K562 (cell line): Measurements from ENCODE around the gene ZNF140. TPM values are rescaled to one million over a fixed set of nuclear protein-coding genes. Genes with fewer than 3 reads are reported as not detected.

Experiments
- ARNT ChIP-seq, 2 experiments: fragments of 450-650 bp; IDR thresholded peaks; 2 replicates each; pipeline ENCODE4 v1.6.1; 2016; ENCODE audit warnings: mild to moderate bottlenecking in 1 of 2
- CEBPB ChIP-seq: fragments of 450-650 bp; IDR thresholded peaks from 2 replicates; pipeline ENCODE4 v1.6.1; 2016; ENCODE audit warnings: missing genetic modification characterization, missing compliant biosample characterization
- HDAC1 ChIP-seq, 2 experiments: fragments of 450-650 bp; IDR thresholded peaks; 2 replicates each; pipeline ENCODE4 v1.6.1; 2016 to 2017; ENCODE audit warnings: inconsistent platforms in 1 of 2, mild to moderate bottlenecking in 1 of 2, moderate library complexity in 1 of 2
- MYBL2 ChIP-seq, 2 experiments: fragments of 450-650 bp in 1 of 2; sonication (generic) in 1 of 2; formaldehyde crosslinking in 1 of 2; IDR thresholded peaks; 2 replicates each; pipeline versions ENCODE4 v1.6.1 to v1.8.1; 2017 to 2022; ENCODE audit warnings: borderline replicate concordance in 1 of 2, inconsistent platforms in 1 of 2, low read depth in 1 of 2, mild to moderate bottlenecking in 1 of 2, missing genetic modification reagents in 1 of 2, moderate library complexity in 1 of 2
- NBN ChIP-seq: fragments of 450-650 bp; IDR thresholded peaks from 2 replicates; pipeline ENCODE4 v1.6.1; 2016; ENCODE audit warnings: low read depth, mild to moderate bottlenecking
- NFATC3 ChIP-seq: fragments of 450-650 bp; IDR thresholded peaks from 2 replicates; pipeline ENCODE4 v1.6.1; 2017; ENCODE audit warnings: mild to moderate bottlenecking
- NR2C1 ChIP-seq, 2 experiments: fragments of 450-650 bp; IDR thresholded peaks; 2 replicates each; pipeline ENCODE4 v1.6.1; 2017; ENCODE audit warnings: mild to moderate bottlenecking in 2 of 2, antibody characterized with exemption in 1 of 2, inconsistent platforms in 1 of 2, missing compliant biosample characterization in 1 of 2, missing genetic modification characterization in 1 of 2
- RREB1 ChIP-seq: fragments of 250-450 bp; sonication (Bioruptor Pico); IDR thresholded peaks from 2 replicates; pipeline ENCODE4 v1.4.0; 2020
- SAFB2 ChIP-seq: fragments of 200-400 bp; formaldehyde crosslinking; IDR thresholded peaks from 2 replicates; pipeline ENCODE4 v1.6.1; 2018; ENCODE audit warnings: borderline replicate concordance, low read length, low read depth, moderate library complexity; ENCODE audit not compliant: severe bottlenecking
- SREBF1 ChIP-seq: fragments of 150-350 bp; IDR thresholded peaks from 2 replicates; pipeline ENCODE4 v1.6.1; 2014; ENCODE audit warnings: antibody characterized with exemption, low read depth, low read length, borderline replicate concordance
- SREBF2 ChIP-seq: sonication (generic); formaldehyde crosslinking; IDR thresholded peaks from 2 replicates; pipeline ENCODE4 v1.4.0; 2020; ENCODE audit warnings: mild to moderate bottlenecking, missing genetic modification reagents
- SRSF9 ChIP-seq: fragments of 200-400 bp; formaldehyde crosslinking; IDR thresholded peaks from 2 replicates; pipeline ENCODE4 v1.6.1; 2017; ENCODE audit warnings: low read depth, low read length, borderline replicate concordance
- ZNF23 ChIP-seq: fragments of 250-450 bp; sonication (Bioruptor Pico); IDR thresholded peaks from 2 replicates; pipeline ENCODE4 v1.4.0; 2020; ENCODE audit warnings: mild to moderate bottlenecking
- ZNF280B ChIP-seq: fragments of 250-450 bp; sonication (Bioruptor Pico); IDR thresholded peaks from 2 replicates; pipeline ENCODE4 v1.5.1; 2021; ENCODE audit warnings: mild to moderate bottlenecking
- ZNF431 ChIP-seq: sonication (generic); formaldehyde crosslinking; IDR thresholded peaks from 2 replicates; pipeline ENCODE4 v1.8.0; 2022; ENCODE audit warnings: mild to moderate bottlenecking, missing genetic modification reagents
- ZNF695 ChIP-seq: fragments of 450-650 bp; formaldehyde crosslinking; IDR thresholded peaks from 2 replicates; pipeline ENCODE4 v1.4.0; 2020; ENCODE audit warnings: mild to moderate bottlenecking, moderate library complexity
- ZNF740 ChIP-seq, 3 experiments: fragments of 200-800 bp in 1 of 3; sonication (Bioruptor generic) in 1 of 3; sonication (generic) in 1 of 3; formaldehyde crosslinking in 1 of 3; IDR thresholded peaks; 2 replicates each; pipeline versions ENCODE4 v1.6.1 to v1.8.0; 2016 to 2022; ENCODE audit warnings: mild to moderate bottlenecking in 2 of 3, missing compliant biosample characterization in 2 of 3, missing genetic modification characterization in 2 of 3, missing genetic modification reagents in 1 of 3
- polyA plus RNA-seq, 8 experiments: library from polyadenylated mRNA; depleted of rRNA in 4 of 8; stranded (reverse) in 5 of 8; unstranded in 3 of 8; fragments of >200 nt; fragmentation: Nextera tagmentation in 2 of 8; fragmentation: Illumina TruSeq in 1 of 8; extraction: Ambion mirVana in 2 of 8; extraction: Trizol in 1 of 8; gene quantifications; 2 replicates each; pipeline versions ENCODE4 v1.2.1 to v1.2.3, GENCODE V29; 2011 to 2014; ENCODE audit warnings: inconsistent platforms in 1 of 8, missing spikeins in 1 of 8
- total RNA-seq, 7 experiments: library from RNA; depleted of rRNA in 6 of 7; stranded (reverse); fragments of >200 nt in 6 of 7; fragmentation: Illumina TruSeq in 2 of 7; extraction: Trizol in 2 of 7; gene quantifications; 2 replicates each; pipeline versions ENCODE4 v1.2.1 to v1.2.3, GENCODE V29; 2011 to 2021; ENCODE audit warnings: low replicate concordance in 1 of 7

The ZNF140 gene
- total and polyA plus RNA-seq, 9 of the 15 experiments (the other 6 are each of a cell fraction or from before 2014, with no cell fraction given): 1.6 to 10.9 (median 5.3) TPM

- no peak for TF ChIP-seq RREB1 (CRISPR knock-in tag)
- TF ChIP-seq CEBPB (tag): no peak
- TF ChIP-seq NFATC3: no peak
- no peak for TF ChIP-seq MYBL2 (IDR thresholded peaks at IDR 0.05; ENCODE audit: low read depth)
- no peak for TF ChIP-seq MYBL2 (CRISPR knock-in tag; IDR thresholded peaks at IDR 0.05; ENCODE audit: borderline replicate concordance)
- no peak for TF ChIP-seq ZNF23 (CRISPR knock-in tag)
- TF ChIP-seq ARNT (IDR thresholded peaks at IDR 0.05): peak in 1 of 2 experiments; percentile 88; a peak in 2 of 4 replicates
- TF ChIP-seq NBN: peak; percentile 27; the same call in 1 of the 2 replicates
- TF ChIP-seq ZNF280B (CRISPR knock-in tag): no peak
- TF ChIP-seq ZNF431 (CRISPR knock-in tag): 0 out of 2 replicates have a peak, but pooled peaks have one; percentile 22
- TF ChIP-seq NR2C1 (IDR thresholded peaks at IDR 0.05): peak; percentile 74
- peak; percentile 69 for TF ChIP-seq NR2C1 (tag; IDR thresholded peaks at IDR 0.05)
- no peak for TF ChIP-seq ZNF695 (CRISPR knock-in tag)
- no peak for TF ChIP-seq SREBF2 (CRISPR knock-in tag)
- TF ChIP-seq SAFB2: no peak
- no peak for TF ChIP-seq SRSF9
- TF ChIP-seq SREBF1: no peak
- no peak; the same call in 1 of the 2 replicates for TF ChIP-seq ZNF740 (CRISPR knock-in tag; IDR thresholded peaks at IDR 0.05)
- TF ChIP-seq ZNF740 (tag; IDR thresholded peaks at IDR 0.05): peak in 1 of 2 experiments; percentile 48; a peak in 1 of 4 replicates
- peak in 1 of 2 experiments; percentile 56; a peak in 1 of 4 replicates for TF ChIP-seq HDAC1 (IDR thresholded peaks at IDR 0.05)
These were observed at the start of gene ZNF140 (continued) for GRCh38 chr12:133080368-133081158.
